D721Med (cell line): Measurements from ENCODE around the gene GUCY1A2.

ENCODE experiments used
- DNase-seq: peaks from one replicate; pipeline ENCODE4 v3.0.0; 2011; ENCODE audit warnings: low spot score; ENCODE audit not compliant: insufficient read length
- FAIRE-seq: peaks from 2 replicates; lab custom pipeline; 2011; peaks lifted over from hg19 to GRCh38; lab: Jason Lieb, UNC
- CTCF ChIP-seq: IDR thresholded peaks from 2 replicates; pipeline ENCODE4 v1.5.1; 2012; ENCODE audit warnings: mild to moderate bottlenecking, control low read depth; ENCODE audit not compliant: insufficient read depth; ENCODE audit errors: missing control alignments

GUCY1A2 gene

GRCh38 chr11:107041088-107041444 lies 22.8 kb upstream of the GUCY1A2 start:
- DNase-seq (no peak), FAIRE-seq (no peak)
- TF ChIP-seq CTCF: no peak

GRCh38 chr11:107040433-107041087 lies 22.3 kb upstream of the GUCY1A2 start:
- no peak for TF ChIP-seq CTCF
- FAIRE-seq: no peak
- DNase-seq: no peak

- FAIRE-seq: no peak
- no peak for TF ChIP-seq CTCF
- no peak for DNase-seq
Measured at GRCh38 chr11:107025673-107026072, 7.4 kb upstream of the GUCY1A2 start.

- FAIRE-seq (no peak), DNase-seq (no peak)
- no peak for TF ChIP-seq CTCF
Measured at GRCh38 chr11:107020594-107020993, 2.3 kb upstream of the GUCY1A2 start.

- FAIRE-seq (no peak), DNase-seq (peak; percentile 16)
- TF ChIP-seq CTCF: no peak
Measured at GRCh38 chr11:107018902-107019493, 722 bp upstream of the GUCY1A2 start.

- DNase-seq (peak; percentile 40), FAIRE-seq (no peak)
- peak; percentile 74 for TF ChIP-seq CTCF
Measured at GRCh38 chr11:107017433-107018218, 650 bp downstream of the GUCY1A2 start.

- no peak for TF ChIP-seq CTCF
- FAIRE-seq: no peak
- DNase-seq: no peak
Measured at GRCh38 chr11:107017104-107017432, 1.2 kb downstream of the GUCY1A2 start.
